IPS-20b (cell line): ENCODE data around the gene LYPD4.

Experiments used
- H3K27ac ChIP-seq: one replicate; pipeline ENCODE4 v1.5.1; 2013; ENCODE audit warnings: low read length
- H3K27me3 ChIP-seq: 2 replicates; pipeline ENCODE4 v1.6.1; 2013; ENCODE audit warnings: mild to moderate bottlenecking, low read length, inconsistent platforms; ENCODE audit not compliant: insufficient read depth
- H3K36me3 ChIP-seq: 2 replicates; pipeline ENCODE4 v1.6.1; 2013; ENCODE audit warnings: low read depth, mild to moderate bottlenecking, inconsistent platforms, low read length, moderate library complexity; ENCODE audit not compliant: insufficient read depth
- H3K4me1 ChIP-seq: 2 replicates; pipeline ENCODE4 v1.6.1; 2013; ENCODE audit warnings: mild to moderate bottlenecking, control low read depth, inconsistent platforms, low read length, moderate library complexity; ENCODE audit not compliant: insufficient read depth
- H3K4me3 ChIP-seq: 2 replicates; pipeline ENCODE4 v1.5.1; 2013; ENCODE audit warnings: mild to moderate bottlenecking, low read length, inconsistent platforms
- H3K9ac ChIP-seq: 2 replicates; pipeline ENCODE4 v1.6.1; 2013; ENCODE audit warnings: low read depth, mild to moderate bottlenecking, inconsistent platforms, low read length, moderate library complexity
- H3K9me3 ChIP-seq: 2 replicates; pipeline ENCODE4 v1.6.1; 2013; ENCODE audit warnings: mild to moderate bottlenecking, low read depth, low read length, inconsistent platforms; ENCODE audit not compliant: insufficient read depth

LYPD4 gene

GRCh38 chr19:41861116-41861768 is 16.8 kb upstream of the LYPD4 start:
- Histone ChIP-seq H3K36me3 (peaks cover 57% of the 10 kb centered on the region), H3K27ac (peak overlapping the region; percentile 97), H3K4me1 (peaks cover 35% of the 10 kb centered on the region), H3K9ac (peak overlapping the region; percentile 100), H3K9me3 (no peaks in the 10 kb centered on the region), H3K4me3 (peak overlapping the region; percentile 100), H3K27me3 (no peaks in the 10 kb centered on the region)

GRCh38 chr19:41860419-41861115 is 16.1 kb upstream of the LYPD4 start:
- Histone ChIP-seq H3K27me3 (no peaks in the 10 kb centered on the region), H3K4me1 (peaks cover 35% of the 10 kb centered on the region), H3K9ac (peak overlapping the region; percentile 100), H3K4me3 (peak overlapping the region; percentile 100), H3K27ac (peak overlapping the region; percentile 97), H3K36me3 (peaks cover 52% of the 10 kb centered on the region), H3K9me3 (no peaks in the 10 kb centered on the region)

- Histone ChIP-seq H3K4me1 (peaks cover 35% of the 10 kb centered on the region), H3K27ac (peak within 1 kb of the TSS; percentile 97)
These were observed 15.3 kb upstream of the LYPD4 start, which contains the start of gene RPS19 for GRCh38 chr19:41859618-41860418. Gene RPS19 (plus strand): TSS chr19:41860255. CDS start chr19:41860775, 520 bp downstream.

GRCh38 chr19:41859213-41859617 is 14.7 kb upstream of the LYPD4 start:
- H3K9ac ChIP-seq: peak overlapping the region; percentile 71; the same call in 1 of the 2 replicates
- no peaks in the 10 kb centered on the region for H3K9me3 ChIP-seq
- H3K4me3 ChIP-seq: peak overlapping the region; percentile 59
- H3K27ac ChIP-seq: peak overlapping the region; percentile 57
- H3K27me3 ChIP-seq: peaks cover 7% of the 10 kb centered on the region; the same call in 1 of the 2 replicates
- peaks cover 30% of the 10 kb centered on the region for H3K4me1 ChIP-seq
- H3K36me3 ChIP-seq: peaks cover 38% of the 10 kb centered on the region

More at GRCh38 chr19:41859618-41860418, 15.3 kb upstream of the LYPD4 start, which contains the start of gene RPS19:
- Histone ChIP-seq H3K36me3 (peaks cover 44% of the 10 kb centered on the region), H3K9ac (peak within 1 kb of the TSS; percentile 100), H3K4me3 (peak within 1 kb of the TSS; percentile 100), H3K9me3 (no peaks in the 10 kb centered on the region), H3K27me3 (peaks cover 1% of the 10 kb centered on the region; the same call in 1 of the 2 replicates)

GRCh38 chr19:41853768-41854167 is 9.3 kb upstream of the LYPD4 start:
- H3K27me3 ChIP-seq: peaks cover 17% of the 10 kb centered on the region; the same call in 1 of the 2 replicates
- H3K27ac ChIP-seq: no peak overlapping the region
- H3K36me3 ChIP-seq: no peaks in the 10 kb centered on the region
- no peak overlapping the region for H3K4me3 ChIP-seq
- H3K4me1 ChIP-seq: peaks cover 5% of the 10 kb centered on the region; the same call in 1 of the 2 replicates
- H3K9ac ChIP-seq: no peak overlapping the region
- H3K9me3 ChIP-seq: no peaks in the 10 kb centered on the region

GRCh38 chr19:41853344-41853743 is 8.9 kb upstream of the LYPD4 start:
- Histone ChIP-seq H3K36me3 (no peaks in the 10 kb centered on the region), H3K27ac (no peak overlapping the region), H3K9ac (no peak overlapping the region), H3K4me1 (peaks cover 5% of the 10 kb centered on the region; the same call in 1 of the 2 replicates), H3K4me3 (no peak overlapping the region), H3K9me3 (no peaks in the 10 kb centered on the region), H3K27me3 (peaks cover 17% of the 10 kb centered on the region; the same call in 1 of the 2 replicates)

GRCh38 chr19:41851456-41851855 is 7.0 kb upstream of the LYPD4 start:
- H3K9ac ChIP-seq: peak overlapping the region; percentile 8; the same call in 1 of the 2 replicates
- H3K27ac ChIP-seq: no peak overlapping the region
- no peaks in the 10 kb centered on the region for H3K36me3 ChIP-seq
- H3K4me1 ChIP-seq: peaks cover 5% of the 10 kb centered on the region; the same call in 1 of the 2 replicates
- H3K9me3 ChIP-seq: no peaks in the 10 kb centered on the region
- H3K4me3 ChIP-seq: no peak overlapping the region
- peaks cover 17% of the 10 kb centered on the region; the same call in 1 of the 2 replicates for H3K27me3 ChIP-seq

GRCh38 chr19:41850381-41850780 is 5.9 kb upstream of the LYPD4 start:
- Histone ChIP-seq H3K9me3 (no peaks in the 10 kb centered on the region), H3K27ac (no peak overlapping the region), H3K36me3 (no peaks in the 10 kb centered on the region), H3K4me1 (peaks cover 5% of the 10 kb centered on the region; the same call in 1 of the 2 replicates), H3K27me3 (peaks cover 17% of the 10 kb centered on the region; the same call in 1 of the 2 replicates), H3K4me3 (no peak overlapping the region), H3K9ac (no peak overlapping the region)

- Histone ChIP-seq H3K4me3 (no peak overlapping the region), H3K27me3 (peaks cover 8% of the 10 kb centered on the region; the same call in 1 of the 2 replicates), H3K27ac (no peak overlapping the region), H3K9ac (no peak overlapping the region), H3K4me1 (peaks cover 5% of the 10 kb centered on the region; the same call in 1 of the 2 replicates), H3K9me3 (no peaks in the 10 kb centered on the region), H3K36me3 (no peaks in the 10 kb centered on the region)
These were observed 4.6 kb upstream of the LYPD4 start for GRCh38 chr19:41849067-41849466.

GRCh38 chr19:41848666-41849065 is 4.2 kb upstream of the LYPD4 start:
- H3K9ac ChIP-seq: no peak overlapping the region
- no peak overlapping the region for H3K27ac ChIP-seq
- peaks cover 4% of the 10 kb centered on the region; the same call in 1 of the 2 replicates for H3K27me3 ChIP-seq
- no peaks in the 10 kb centered on the region for H3K9me3 ChIP-seq
- H3K4me1 ChIP-seq: peaks cover 5% of the 10 kb centered on the region; the same call in 1 of the 2 replicates
- H3K4me3 ChIP-seq: no peak overlapping the region
- no peaks in the 10 kb centered on the region for H3K36me3 ChIP-seq
